Motor neuron (in vitro differentiated cells): ENCODE data around the gene TSPAN1. TPM values are rescaled to one million over a fixed set of nuclear protein-coding genes. Genes with fewer than 3 reads are reported as not detected.

Experiments used
- ATAC-seq, 8 experiments: fragments of 200-7000 bp; cut with Tn5 transposase; replicated peaks in 6 of 8; 2 replicates each; pipeline ENCODE4 v1.8.0; 2021; ENCODE audit warnings: mild to moderate bottlenecking in 8 of 8, moderate library complexity in 8 of 8
- H3K27ac ChIP-seq, 2 donors: fragments of 250-450 bp; sonication (Bioruptor Pico); 2 replicates each; pipeline ENCODE4 v1.9.0; 2021; ENCODE audit warnings: antibody characterized with exemption in 2 of 2, mild to moderate bottlenecking in 2 of 2, moderate library complexity in 1 of 2
- H3K4me1 ChIP-seq, 2 donors: fragments of 250-450 bp; sonication (Bioruptor Pico); replicated peaks in 1 of 2; 2 replicates each; pipeline ENCODE4 v1.6.1; 2021; ENCODE audit warnings: antibody characterized with exemption in 2 of 2, mild to moderate bottlenecking in 2 of 2, moderate library complexity in 1 of 2
- H3K4me3 ChIP-seq, 5 donors: fragments of 250-450 bp; sonication (Bioruptor Pico); 2 replicates each; pipeline ENCODE4 v1.9.0; 2021; ENCODE audit warnings: antibody characterized with exemption in 5 of 5, mild to moderate bottlenecking in 5 of 5, moderate library complexity in 4 of 5
- WGBS, 10 experiments: fragments of 450-650 bp; shearing (Covaris generic); methylation state at CpG; one replicate each; pipeline ENCODE4 v1.0.0; 2022; 5-methylcytosine and 5-hydroxymethylcytosine counted together
- in situ Hi-C, 9 experiments: fragments of 400-800 bp; cut with MboI; loops; one replicate each; pipeline ENCODE4 v1.15.0; 2021; ENCODE audit warnings: low sequenced_read_pairs in 9 of 9, low pct_unique_long_range_greater_than_20kb in 2 of 9; ENCODE audit not compliant: unreplicated experiment in 9 of 9
- total RNA-seq, 8 experiments: library from RNA; unstranded; fragments of 300-600 nt; gene quantifications; 2 replicates each; pipeline versions ENCODE4 v1.2.3 to v1.2.4, GENCODE V29; 2022

TSPAN1 gene
- total RNA-seq, 8 experiments from 2014 or later: 0.35 to 3.1 (median 1.1) TPM; not detected in 1

GRCh38 chr1:46169811-46170454, 5.0 kb upstream of the TSPAN1 start:
- 66 to 100% (median 83%) methylated on average over 1 to 3 of the region's 3 CpGs; no CpG with 5 or more reads in 2 of the 10 experiments for WGBS, 10 experiments
- Histone ChIP-seq H3K27ac (no peak overlapping the region), H3K4me3 (no peak overlapping the region), H3K4me1 (peaks cover 24 to 28% of the 10 kb centered on the region in 2 donors)
- no peak for ATAC-seq
- in situ Hi-C loops: loop anchor here in 2 of 9 experiments (10.0 kb wide), 1 partner anchor 135 kb away; no protein-coding TSS in a partner anchor

- no peak for ATAC-seq
Measured at GRCh38 chr1:46171351-46171750, 3.5 kb upstream of the TSPAN1 start.

DNA sequence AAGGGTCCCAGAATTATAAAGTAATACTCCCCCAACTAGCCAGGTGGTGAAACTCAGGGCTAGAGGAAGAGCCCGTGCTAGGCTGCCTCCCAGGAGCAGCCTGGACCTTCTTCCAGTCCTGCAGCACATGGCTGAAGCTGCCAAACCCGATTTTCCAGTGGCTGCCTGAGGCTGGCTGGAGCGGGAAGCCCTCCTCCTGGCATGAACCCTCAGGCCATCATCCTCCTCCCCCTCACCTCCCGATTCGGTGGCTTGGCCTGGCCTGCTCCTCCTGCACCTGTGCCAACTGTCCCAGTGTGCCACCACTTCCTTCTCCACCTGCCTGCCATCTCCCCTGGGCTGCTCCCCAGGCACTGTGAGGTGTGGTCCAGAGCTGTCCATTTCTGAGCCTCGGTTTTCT, 3.0 kb upstream of the TSPAN1 start:
- no peak overlapping the region for H3K27ac ChIP-seq
- in situ Hi-C loops: loop anchor here in 2 of 9 experiments (10.0 kb wide), 1 partner anchor 137 kb away; no protein-coding TSS in a partner anchor
- ATAC-seq: no peak
- peaks cover 28 to 29% of the 10 kb centered on the region in 2 donors for H3K4me1 ChIP-seq
- H3K4me3 ChIP-seq: no peak overlapping the region
- WGBS, 10 experiments: 0 to 89% (median 60%) methylated on average over 1 to 3 of the region's 6 CpGs; no CpG with 5 or more reads in 4 of the 10 experiments

More at GRCh38 chr1:46171351-46171750, 3.5 kb upstream of the TSPAN1 start:
- peaks cover 28 to 30% of the 10 kb centered on the region in 2 donors for H3K4me1 ChIP-seq
- in situ Hi-C loops: loop anchor here in 2 of 9 experiments (10.0 kb wide), 1 partner anchor 137 kb away; no protein-coding TSS in a partner anchor
- H3K4me3 ChIP-seq: no peak overlapping the region
- no peak overlapping the region for H3K27ac ChIP-seq
- WGBS, 10 experiments: 33 to 100% (median 79%) methylated on average over 1 to 2 of the region's 8 CpGs; no CpG with 5 or more reads in 7 of the 10 experiments

- WGBS, 10 experiments: 80 to 100% (median 88%) methylated on average over 1 to 4 of the region's 4 CpGs; no CpG with 5 or more reads in 4 of the 10 experiments
- no peak overlapping the region for H3K4me3 ChIP-seq
- no peak for ATAC-seq
- no peak overlapping the region for H3K27ac ChIP-seq
- in situ Hi-C loops: loop anchor here in 2 of 9 experiments (10.0 kb wide), 1 partner anchor 138 kb away; no protein-coding TSS in a partner anchor
- peaks cover 25 to 28% of the 10 kb centered on the region in 2 donors for H3K4me1 ChIP-seq
Measured at GRCh38 chr1:46172321-46172720, 2.6 kb upstream of the TSPAN1 start.

- peak overlapping the region; percentile 35 to 61 for H3K27ac ChIP-seq
- peak in 6 of 8 experiments; percentile 13 to 92 (median 86) for ATAC-seq
- in situ Hi-C loops: loop anchor here in 2 of 9 experiments (10.0 kb wide), 1 partner anchor 139 kb away; no protein-coding TSS in a partner anchor
- H3K4me3 ChIP-seq: no peak overlapping the region
- H3K4me1 ChIP-seq: peaks cover 25 to 28% of the 10 kb centered on the region in 2 donors
- WGBS, 10 experiments: 37 to 83% (median 76%) methylated on average over 2 to 4 of the region's 4 CpGs; no CpG with 5 or more reads in 7 of the 10 experiments
Measured at GRCh38 chr1:46173361-46173856, 1.5 kb upstream of the TSPAN1 start.

DNA sequence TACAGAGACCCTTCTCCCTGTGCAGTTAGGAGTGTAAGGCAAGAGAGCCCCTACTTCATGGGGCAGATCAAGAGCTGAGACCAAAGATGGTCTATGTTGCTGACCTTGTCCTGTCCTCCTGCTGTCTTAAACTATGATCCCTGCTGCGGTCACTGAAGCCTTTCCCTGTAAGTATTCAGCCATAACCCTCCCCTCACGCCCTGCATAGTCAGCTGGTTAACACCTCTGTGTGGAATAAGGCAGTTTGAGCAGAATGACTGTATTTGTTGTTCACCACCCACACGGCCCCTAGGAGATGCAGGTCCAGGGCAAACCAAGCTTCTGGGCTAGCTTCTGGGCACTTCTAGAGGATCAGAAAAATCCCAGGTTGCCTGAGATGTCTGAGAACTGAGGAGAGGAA, 356 bp downstream of the TSPAN1 start:
- in situ Hi-C loops: loop anchor here in 8 of 9 experiments (5.0 to 25.0 kb wide), 4 partner anchors 138 to 143 kb away; no protein-coding TSS in a partner anchor
- Histone ChIP-seq H3K27ac (peak overlapping the region; percentile 35 to 61), H3K4me1 (peaks cover 32 to 33% of the 10 kb centered on the region in 2 donors), H3K4me3 (no peak overlapping the region)
- ATAC-seq: peak in 2 of 8 experiments; percentile 8 to 14
- 56 to 94% (median 74%) methylated on average over 2 to 3 of the region's 3 CpGs; no CpG with 5 or more reads in 4 of the 10 experiments for WGBS, 10 experiments

DNA sequence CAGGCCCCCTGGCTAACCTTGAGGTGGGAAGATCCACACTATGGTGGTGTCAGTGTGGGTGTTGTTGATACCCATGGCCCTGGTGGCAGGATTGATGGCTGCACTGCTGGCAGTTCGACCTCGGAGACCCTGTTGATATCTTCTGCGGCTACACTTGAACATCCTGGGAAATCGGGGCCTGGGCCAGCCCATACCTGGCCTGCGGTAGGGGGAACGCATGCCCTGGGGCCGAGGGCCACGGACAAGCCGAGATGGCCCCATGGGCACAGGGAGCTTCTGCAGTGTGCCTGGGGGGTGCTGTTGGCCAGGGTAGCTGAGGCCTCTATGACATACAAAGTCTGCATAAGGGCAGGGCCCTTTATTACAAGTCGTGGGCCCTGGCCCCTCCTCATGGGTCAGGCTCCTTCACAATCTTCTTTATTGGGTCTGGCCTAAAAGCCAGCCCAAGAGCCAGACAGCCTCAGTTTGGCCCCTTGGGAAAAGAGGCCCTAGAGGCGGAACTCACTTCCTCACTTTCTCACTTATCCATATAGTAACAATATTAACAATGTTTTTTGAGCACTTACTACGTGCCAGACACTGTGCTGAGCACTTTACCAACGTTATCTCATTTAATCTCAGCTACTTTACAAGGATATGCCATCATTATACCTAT, 1.5 kb downstream of the TSPAN1 start, which contains the start of gene P3R3URF:
Gene P3R3URF (minus strand): TSS at position 278 of the 655 bp plus-strand sequence. CDS start 17 bp downstream, at position 261.
- in situ Hi-C loops: loop anchor here in 8 of 9 experiments (5.0 to 25.0 kb wide), 4 partner anchors 139 to 144 kb away; no protein-coding TSS in a partner anchor
- H3K4me3 ChIP-seq: no peak within 1 kb of the TSS
- H3K27ac ChIP-seq: no peak within 1 kb of the TSS
- ATAC-seq: no peak
- H3K4me1 ChIP-seq: peaks cover 35 to 36% of the 10 kb centered on the region in 2 donors
- WGBS, 10 experiments: 20 to 85% (median 65%) methylated on average over 1 to 12 of the region's 13 CpGs; no CpG with 5 or more reads in 1 of the 10 experiments

DNA sequence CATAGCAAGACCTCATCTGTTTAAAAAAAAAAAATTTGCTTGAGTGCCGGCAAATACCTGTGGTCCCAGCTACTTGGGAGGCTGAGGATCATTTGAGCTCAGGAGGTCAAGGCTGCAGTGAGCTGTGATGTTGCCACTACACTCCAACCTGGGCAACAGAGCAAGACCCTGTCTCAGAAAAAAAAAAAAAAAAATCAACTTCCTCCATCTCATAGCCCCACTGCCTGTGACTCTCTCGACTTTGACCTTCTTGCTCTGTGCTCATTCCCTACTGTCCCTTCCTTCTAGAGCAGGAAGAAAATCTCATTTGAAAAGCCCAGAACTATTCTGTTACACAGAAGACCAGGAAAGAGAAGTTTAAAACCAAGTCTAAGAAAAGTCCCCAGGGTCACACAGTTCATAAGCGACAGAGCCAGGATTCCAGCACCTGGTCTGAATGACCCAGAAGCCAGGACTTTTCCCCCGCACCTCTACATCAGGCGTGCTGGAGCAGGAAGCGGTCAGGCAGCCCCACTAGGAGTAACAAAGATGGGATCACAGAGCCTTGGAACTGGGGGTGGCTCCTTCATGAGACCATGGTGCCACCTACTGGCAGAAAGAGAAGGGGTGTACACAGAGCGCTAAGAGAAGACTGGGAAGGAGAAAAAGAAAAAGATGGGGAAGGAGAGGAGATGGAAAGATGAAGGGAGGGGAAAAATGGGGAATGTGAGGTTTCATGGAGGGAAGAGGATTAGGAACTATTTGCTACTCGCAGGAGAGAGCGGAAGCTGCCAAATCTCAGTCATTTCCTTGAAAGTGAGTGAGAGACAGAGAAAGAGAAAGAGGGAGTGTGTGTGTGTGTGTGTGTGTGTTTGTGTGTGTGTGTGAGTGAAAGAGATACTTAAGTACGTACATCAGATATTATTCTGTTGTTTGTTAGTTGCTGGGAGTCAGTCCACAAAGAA, 4.5 kb downstream of the TSPAN1 start:
- ATAC-seq: peak; percentile 57 to 90 (median 88)
- in situ Hi-C loops: loop anchor here (5.0 to 25.0 kb wide), 4 partner anchors 142 to 147 kb away; no protein-coding TSS in a partner anchor
- 2 to 25% (median 15%) methylated on average over 2 to 10 of the region's 10 CpGs for WGBS, 10 experiments
- Histone ChIP-seq H3K4me1 (peaks cover 17 to 18% of the 10 kb centered on the region in 2 donors), H3K4me3 (peak overlapping the region in 1 of 5 donors; percentile 2), H3K27ac (no peak overlapping the region)

DNA sequence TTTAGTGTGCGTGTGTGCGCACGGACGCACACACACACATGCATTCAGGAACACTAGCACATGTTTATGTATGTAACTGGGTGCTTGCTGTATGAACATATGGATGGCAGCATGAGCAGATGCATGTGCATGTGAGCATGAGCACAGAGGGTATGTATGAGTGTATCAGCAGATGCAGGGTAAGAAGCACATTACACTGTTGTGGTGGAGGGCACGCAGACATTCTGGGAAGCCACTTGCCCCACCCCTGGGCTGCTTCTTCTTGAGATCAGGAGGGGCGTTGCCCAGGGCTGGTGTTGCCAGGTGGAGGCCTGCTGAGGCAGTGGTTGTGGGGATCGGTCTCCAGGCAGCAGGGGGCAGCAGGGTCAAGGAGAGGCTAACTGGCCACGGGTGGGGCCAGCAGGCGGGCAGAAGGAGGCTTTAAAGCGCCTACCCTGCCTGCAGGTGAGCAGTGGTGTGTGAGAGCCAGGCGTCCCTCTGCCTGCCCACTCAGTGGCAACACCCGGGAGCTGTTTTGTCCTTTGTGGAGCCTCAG, 5.3 kb downstream of the TSPAN1 start:
- peaks cover 10 to 11% of the 10 kb centered on the region in 2 donors for H3K4me1 ChIP-seq
- peak; percentile 20 to 70 (median 54) for ATAC-seq
- no peak overlapping the region for H3K4me3 ChIP-seq
- in situ Hi-C loops: loop anchor here in 5 of 9 experiments (5.0 to 25.0 kb wide), 2 partner anchors 143 kb away; no protein-coding TSS in a partner anchor
- WGBS, 10 experiments: 53 to 89% (median 67%) methylated on average over 3 to 10 of the region's 12 CpGs; no CpG with 5 or more reads in 3 of the 10 experiments
- H3K27ac ChIP-seq: no peak overlapping the region

GRCh38 chr1:46181343-46182260, 6.7 kb downstream of the TSPAN1 start:
- Histone ChIP-seq H3K27ac (no peak overlapping the region), H3K4me1 (peaks cover 7 to 11% of the 10 kb centered on the region in 2 donors), H3K4me3 (no peak overlapping the region)
- in situ Hi-C loops: loop anchor here in 5 of 9 experiments (5.0 to 25.0 kb wide), 2 partner anchors 144 kb away; no protein-coding TSS in a partner anchor
- 21 to 91% (median 67%) methylated on average over 1 to 9 of the region's 10 CpGs for WGBS, 10 experiments
- ATAC-seq: peak in 3 of 8 experiments; percentile 15 to 56 (median 36)
